Gastroesophageal sphincter (tissue), 4 donors: Measurements from ENCODE around the gene BTLA. TPM values are rescaled to one million over a fixed set of nuclear protein-coding genes. Genes with fewer than 3 reads are reported as not detected.

Experiments
- ATAC-seq: fragments of 150-250 bp; one replicate; pipeline ENCODE4 v1.9.1; 2016; ENCODE audit warnings: mild to moderate bottlenecking, moderate library complexity
- H3K27ac ChIP-seq, 4 donors: fragments of 200-600 bp; sonication (generic) in 3 of 4; 1 replicate in 3 of 4; 2 replicates in 1 of 4; pipeline ENCODE4 v1.5.1; 2016 to 2019
- H3K27me3 ChIP-seq: fragments of 200-600 bp; sonication (generic); one replicate; pipeline ENCODE4 v1.5.1; 2019
- H3K36me3 ChIP-seq, 2 donors: fragments of 200-600 bp; sonication (generic); one replicate each; pipeline ENCODE4 v1.5.1; 2019; ENCODE audit warnings: control low read depth in 1 of 2
- H3K4me1 ChIP-seq, 3 donors: fragments of 200-600 bp; sonication (generic); 1 replicate in 2 of 3; 2 replicates in 1 of 3; pipeline ENCODE4 v1.5.1; 2016 to 2019; ENCODE audit warnings: control low read depth in 2 of 3
- H3K4me3 ChIP-seq, 2 donors: fragments of 200-600 bp; sonication (generic); one replicate each; pipeline ENCODE4 v1.5.1; 2019; ENCODE audit warnings: mild to moderate bottlenecking in 1 of 2, moderate library complexity in 1 of 2
- H3K9me3 ChIP-seq, 3 donors: fragments of 200-600 bp; sonication (generic); one replicate each; pipeline ENCODE4 v1.5.1; 2017 to 2019; ENCODE audit warnings: control low read depth in 2 of 3
- EP300 ChIP-seq: sonication (generic); formaldehyde crosslinking; IDR thresholded peaks from one replicate; pipeline ENCODE4 v1.6.1; 2017; ENCODE audit warnings: antibody characterized with exemption, mild to moderate bottlenecking
- POLR2A ChIP-seq, 2 donors: fragments of 450-650 bp; IDR thresholded peaks; one replicate each; pipeline ENCODE4 v1.6.1; 2017; ENCODE audit warnings: antibody characterized with exemption in 2 of 2, mild to moderate bottlenecking in 2 of 2, moderate library complexity in 1 of 2
- POLR2AphosphoS5 ChIP-seq: sonication (generic); formaldehyde crosslinking; IDR thresholded peaks from one replicate; pipeline ENCODE4 v1.6.1; 2017; ENCODE audit warnings: antibody characterized with exemption
- WGBS, 2 donors: methylation state at CpG; one replicate each; pipeline ENCODE4 v1.1.5; 2018; ENCODE audit warnings: low coverage in 1 of 2; 5-methylcytosine and 5-hydroxymethylcytosine counted together
- total RNA-seq, 4 donors: library from RNA; depleted of rRNA; stranded (reverse); fragments of >200 nt; gene quantifications; one replicate each; pipeline ENCODE4 v1.1.0, GENCODE V29; 2016
- TF ChIP-seq, protein P1 (sequence below), 4 experiments: fragments of 200-600 bp in 2 of 4; fragments of 450-650 bp in 2 of 4; sonication (generic) in 1 of 4; IDR thresholded peaks; one replicate each; pipeline ENCODE4 v1.5.1; 2017 to 2019; ENCODE audit warnings: antibody characterized with exemption in 4 of 4, mild to moderate bottlenecking in 2 of 4, moderate library complexity in 2 of 4

Gene BTLA
- total RNA-seq, 4 donors from 2014 or later: 0.08 to 1.8 TPM; not detected in 2

DNA sequence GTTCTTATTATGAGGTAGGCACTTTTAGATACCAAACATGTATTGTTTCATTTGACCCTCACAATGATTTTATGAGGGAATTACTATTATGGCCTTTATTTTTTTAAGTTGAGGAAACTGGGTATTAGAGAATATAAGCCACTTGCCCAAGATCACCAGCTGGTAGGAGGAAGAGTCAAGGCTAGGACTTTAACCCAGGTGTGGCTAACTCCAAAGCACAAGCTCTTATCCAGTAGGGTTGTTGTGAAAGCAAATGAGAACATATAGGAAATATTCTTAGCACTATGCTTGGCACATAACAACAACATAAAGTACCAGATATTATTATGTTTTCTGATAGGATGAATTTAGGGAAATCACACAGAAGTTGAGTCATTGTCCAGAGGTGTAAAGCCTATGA is 7.9 kb downstream of the BTLA start:
- Histone ChIP-seq H3K27ac (no peak overlapping the region), H3K27me3 (no peaks in the 10 kb centered on the region), H3K36me3 (no peaks in the 10 kb centered on the region), H3K4me1 (no peaks in the 10 kb centered on the region), H3K4me3 (no peak overlapping the region), H3K9me3 (no peaks in the 10 kb centered on the region)
- ATAC-seq: no peak
- TF ChIP-seq POLR2A (IDR thresholded peaks at IDR 0.05): no peak
- TF ChIP-seq, protein P1, sequence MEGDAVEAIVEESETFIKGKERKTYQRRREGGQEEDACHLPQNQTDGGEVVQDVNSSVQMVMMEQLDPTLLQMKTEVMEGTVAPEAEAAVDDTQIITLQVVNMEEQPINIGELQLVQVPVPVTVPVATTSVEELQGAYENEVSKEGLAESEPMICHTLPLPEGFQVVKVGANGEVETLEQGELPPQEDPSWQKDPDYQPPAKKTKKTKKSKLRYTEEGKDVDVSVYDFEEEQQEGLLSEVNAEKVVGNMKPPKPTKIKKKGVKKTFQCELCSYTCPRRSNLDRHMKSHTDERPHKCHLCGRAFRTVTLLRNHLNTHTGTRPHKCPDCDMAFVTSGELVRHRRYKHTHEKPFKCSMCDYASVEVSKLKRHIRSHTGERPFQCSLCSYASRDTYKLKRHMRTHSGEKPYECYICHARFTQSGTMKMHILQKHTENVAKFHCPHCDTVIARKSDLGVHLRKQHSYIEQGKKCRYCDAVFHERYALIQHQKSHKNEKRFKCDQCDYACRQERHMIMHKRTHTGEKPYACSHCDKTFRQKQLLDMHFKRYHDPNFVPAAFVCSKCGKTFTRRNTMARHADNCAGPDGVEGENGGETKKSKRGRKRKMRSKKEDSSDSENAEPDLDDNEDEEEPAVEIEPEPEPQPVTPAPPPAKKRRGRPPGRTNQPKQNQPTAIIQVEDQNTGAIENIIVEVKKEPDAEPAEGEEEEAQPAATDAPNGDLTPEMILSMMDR (IDR thresholded peaks at IDR 0.05): no peak
- no peak for TF ChIP-seq POLR2AphosphoS5
- TF ChIP-seq EP300: no peak

- Histone ChIP-seq H3K27me3 (no peaks in the 10 kb centered on the region), H3K4me1 (no peaks in the 10 kb centered on the region), H3K9me3 (no peaks in the 10 kb centered on the region), H3K27ac (no peak overlapping the region), H3K36me3 (no peaks in the 10 kb centered on the region), H3K4me3 (no peak overlapping the region)
- TF ChIP-seq POLR2A (IDR thresholded peaks at IDR 0.05) (no peak), EP300 (no peak), POLR2AphosphoS5 (no peak)
- TF ChIP-seq, protein P1 (IDR thresholded peaks at IDR 0.05): no peak
- ATAC-seq: no peak
- WGBS, 2 donors: 83 to 84% methylated on average over 3 of the region's 4 CpGs
Observed at GRCh38 chr3:112489674-112490479, 9.4 kb downstream of the BTLA start.

DNA sequence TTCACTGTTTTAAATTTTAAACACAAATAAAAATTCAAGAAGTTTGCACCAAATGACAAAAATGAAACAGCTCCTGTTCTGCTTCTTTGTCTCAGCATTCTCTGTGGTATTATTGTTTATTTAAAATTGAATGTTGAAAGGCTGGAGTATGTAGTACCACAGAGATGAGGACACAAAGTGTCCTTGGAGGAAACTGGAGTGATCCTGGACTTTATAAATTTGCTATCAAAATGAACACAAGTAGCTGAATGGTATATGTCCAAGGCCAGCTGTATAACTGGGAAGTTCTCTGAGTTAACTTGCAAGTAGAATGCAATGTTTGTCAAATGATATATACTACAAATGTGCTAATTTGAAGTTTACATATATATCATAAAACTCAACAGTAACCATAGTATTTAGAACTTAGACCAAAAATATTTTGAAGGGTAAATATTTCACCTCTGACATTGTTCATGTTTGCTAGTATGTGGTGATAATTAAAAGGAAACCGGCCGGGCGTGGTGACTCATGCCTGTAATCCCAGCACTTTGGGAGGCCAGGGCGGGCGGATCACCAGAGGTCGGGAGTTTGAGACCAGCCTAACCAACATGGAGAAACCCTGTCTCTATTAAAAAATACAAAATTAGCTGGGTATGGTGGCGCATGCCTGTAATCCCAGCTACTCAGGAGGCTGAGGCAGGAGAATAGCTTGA is 12.3 kb downstream of the BTLA start:
- TF ChIP-seq POLR2A (IDR thresholded peaks at IDR 0.05): no peak
- no peak for TF ChIP-seq POLR2AphosphoS5
- TF ChIP-seq EP300: no peak
- TF ChIP-seq, protein P1 (IDR thresholded peaks at IDR 0.05): no peak
- no peaks in the 10 kb centered on the region for H3K4me1 ChIP-seq
- no peaks in the 10 kb centered on the region for H3K36me3 ChIP-seq
- no peaks in the 10 kb centered on the region for H3K27me3 ChIP-seq
- 87 to 92% methylated on average over 6 to 7 of the region's 7 CpGs for WGBS, 2 donors
- H3K4me3 ChIP-seq: no peak overlapping the region
- no peaks in the 10 kb centered on the region for H3K9me3 ChIP-seq
- no peak overlapping the region for H3K27ac ChIP-seq
- ATAC-seq: no peak

DNA sequence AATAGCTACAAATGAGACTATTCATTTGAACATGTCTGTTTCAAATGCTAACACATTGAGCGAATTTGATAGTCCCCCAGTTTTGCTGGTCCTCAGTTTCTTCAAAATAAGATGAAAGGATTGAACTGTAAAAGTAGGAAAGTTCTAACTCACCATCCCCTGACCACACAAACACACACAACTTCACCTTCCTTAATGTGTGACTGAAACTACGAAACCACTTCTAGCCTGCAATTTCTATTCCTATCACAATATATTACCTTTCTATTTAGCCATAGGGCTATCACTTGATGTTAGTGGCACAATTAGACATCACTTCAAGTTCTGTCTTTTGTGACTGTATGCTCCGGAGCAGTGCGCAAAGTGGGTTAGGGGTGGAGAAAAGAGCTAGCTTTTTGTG is 14.9 kb downstream of the BTLA start:
- ATAC-seq: no peak
- WGBS, 2 donors: 85 to 89% methylated on average over 2 to 4 of the region's 4 CpGs
- H3K36me3 ChIP-seq: no peaks in the 10 kb centered on the region
- TF ChIP-seq POLR2A (IDR thresholded peaks at IDR 0.05) (no peak), POLR2AphosphoS5 (no peak), EP300 (no peak)
- TF ChIP-seq, protein P1 (IDR thresholded peaks at IDR 0.05): no peak
- no peak overlapping the region for H3K27ac ChIP-seq
- H3K4me3 ChIP-seq: no peak overlapping the region
- no peaks in the 10 kb centered on the region for H3K4me1 ChIP-seq
- H3K27me3 ChIP-seq: no peaks in the 10 kb centered on the region
- no peaks in the 10 kb centered on the region for H3K9me3 ChIP-seq

- Histone ChIP-seq H3K4me3 (no peak overlapping the region), H3K4me1 (no peaks in the 10 kb centered on the region), H3K36me3 (no peaks in the 10 kb centered on the region), H3K27ac (no peak overlapping the region), H3K9me3 (no peaks in the 10 kb centered on the region), H3K27me3 (no peaks in the 10 kb centered on the region)
- TF ChIP-seq EP300 (no peak), POLR2AphosphoS5 (no peak), POLR2A (IDR thresholded peaks at IDR 0.05) (no peak)
- TF ChIP-seq, protein P1 (IDR thresholded peaks at IDR 0.05): no peak
- no peak for ATAC-seq
- WGBS, 2 donors: 47 to 50% methylated on average over 1 of the region's 1 CpG
Observed at GRCh38 chr3:112482675-112483074, 16.6 kb downstream of the BTLA start.
